Measurements from ENCODE around the gene FLACC1.

The FLACC1 gene

DNA sequence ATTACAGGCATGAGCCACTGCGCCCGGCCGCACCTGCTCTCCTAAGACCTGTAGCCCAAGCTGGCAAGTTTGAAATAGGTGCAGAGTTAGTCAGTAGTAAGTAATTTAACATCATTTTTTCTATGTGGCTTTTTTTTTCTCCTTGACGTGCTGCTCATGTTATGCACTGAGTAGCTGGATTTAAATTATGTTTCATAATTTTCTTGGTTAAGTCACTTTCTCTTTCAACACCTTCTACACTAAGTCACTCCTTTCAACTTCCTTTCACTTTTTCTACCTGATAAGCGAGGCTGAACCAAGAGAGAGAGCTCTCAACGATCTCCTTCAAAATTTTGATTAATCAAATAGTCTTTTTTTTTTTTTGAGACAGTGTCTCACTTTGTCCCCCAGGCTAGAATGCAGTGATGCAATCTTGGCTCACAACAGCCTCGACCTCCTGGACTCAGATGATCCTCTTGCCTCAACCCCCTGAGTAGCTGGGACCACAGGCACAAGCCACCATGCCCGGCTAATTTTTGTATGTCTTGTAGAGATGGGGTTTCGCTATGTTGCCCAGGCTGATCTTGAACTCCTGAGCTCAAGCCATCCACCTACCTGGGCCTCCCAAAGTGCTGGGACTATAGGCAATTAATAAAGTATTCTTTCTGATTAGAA lies 83.7 kb downstream of the FLACC1 start:
- DNase-seq (ENCODE audit: extremely low spot score), result no peak
- POLR2A ChIA-PET, result no interaction called here
- TF ChIP-seq, protein P1, sequence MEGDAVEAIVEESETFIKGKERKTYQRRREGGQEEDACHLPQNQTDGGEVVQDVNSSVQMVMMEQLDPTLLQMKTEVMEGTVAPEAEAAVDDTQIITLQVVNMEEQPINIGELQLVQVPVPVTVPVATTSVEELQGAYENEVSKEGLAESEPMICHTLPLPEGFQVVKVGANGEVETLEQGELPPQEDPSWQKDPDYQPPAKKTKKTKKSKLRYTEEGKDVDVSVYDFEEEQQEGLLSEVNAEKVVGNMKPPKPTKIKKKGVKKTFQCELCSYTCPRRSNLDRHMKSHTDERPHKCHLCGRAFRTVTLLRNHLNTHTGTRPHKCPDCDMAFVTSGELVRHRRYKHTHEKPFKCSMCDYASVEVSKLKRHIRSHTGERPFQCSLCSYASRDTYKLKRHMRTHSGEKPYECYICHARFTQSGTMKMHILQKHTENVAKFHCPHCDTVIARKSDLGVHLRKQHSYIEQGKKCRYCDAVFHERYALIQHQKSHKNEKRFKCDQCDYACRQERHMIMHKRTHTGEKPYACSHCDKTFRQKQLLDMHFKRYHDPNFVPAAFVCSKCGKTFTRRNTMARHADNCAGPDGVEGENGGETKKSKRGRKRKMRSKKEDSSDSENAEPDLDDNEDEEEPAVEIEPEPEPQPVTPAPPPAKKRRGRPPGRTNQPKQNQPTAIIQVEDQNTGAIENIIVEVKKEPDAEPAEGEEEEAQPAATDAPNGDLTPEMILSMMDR (IDR thresholded peaks at IDR 0.05; ENCODE audit: control extremely low read depth, extremely low read depth, low read depth, missing control alignments), result no peak
- CTCF ChIA-PET, result interaction anchor here (1.2 to 2.9 kb wide), 3 partner anchors 11 to 41 kb away, joined by 4 to 9 read pairs (median 4); no protein-coding TSS in a partner anchor

DNA sequence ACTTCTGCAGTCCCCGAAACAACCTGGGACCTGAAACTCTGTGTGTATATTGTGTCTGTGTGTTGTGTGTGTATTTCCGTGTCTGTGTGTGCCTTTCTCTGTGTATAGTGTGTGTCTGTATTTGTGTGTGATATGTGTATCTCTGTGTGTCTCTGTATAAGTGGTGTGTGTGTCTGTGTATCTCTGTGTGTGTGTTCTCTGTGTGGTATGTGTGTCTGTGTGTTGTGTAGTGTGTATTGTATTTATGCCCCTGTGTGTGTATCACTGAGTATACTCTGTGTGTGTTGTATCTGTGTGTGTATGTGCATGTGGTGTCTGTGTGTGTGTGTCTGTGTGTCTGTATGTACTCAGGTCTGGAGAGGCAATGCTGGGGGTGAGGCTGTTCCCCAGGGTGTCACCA lies 85.2 kb downstream of the FLACC1 start:
- CTCF ChIA-PET, result interaction anchor here (2.7 kb wide), 1 partner anchor 38 kb away, joined by 6 read pairs; no protein-coding TSS in a partner anchor
- TF ChIP-seq, protein P1 (IDR thresholded peaks at IDR 0.05; ENCODE audit: control extremely low read depth, extremely low read depth, low read depth, missing control alignments), result no peak
- POLR2A ChIA-PET, result no interaction called here
- DNase-seq (ENCODE audit: extremely low spot score), result no peak

DNA sequence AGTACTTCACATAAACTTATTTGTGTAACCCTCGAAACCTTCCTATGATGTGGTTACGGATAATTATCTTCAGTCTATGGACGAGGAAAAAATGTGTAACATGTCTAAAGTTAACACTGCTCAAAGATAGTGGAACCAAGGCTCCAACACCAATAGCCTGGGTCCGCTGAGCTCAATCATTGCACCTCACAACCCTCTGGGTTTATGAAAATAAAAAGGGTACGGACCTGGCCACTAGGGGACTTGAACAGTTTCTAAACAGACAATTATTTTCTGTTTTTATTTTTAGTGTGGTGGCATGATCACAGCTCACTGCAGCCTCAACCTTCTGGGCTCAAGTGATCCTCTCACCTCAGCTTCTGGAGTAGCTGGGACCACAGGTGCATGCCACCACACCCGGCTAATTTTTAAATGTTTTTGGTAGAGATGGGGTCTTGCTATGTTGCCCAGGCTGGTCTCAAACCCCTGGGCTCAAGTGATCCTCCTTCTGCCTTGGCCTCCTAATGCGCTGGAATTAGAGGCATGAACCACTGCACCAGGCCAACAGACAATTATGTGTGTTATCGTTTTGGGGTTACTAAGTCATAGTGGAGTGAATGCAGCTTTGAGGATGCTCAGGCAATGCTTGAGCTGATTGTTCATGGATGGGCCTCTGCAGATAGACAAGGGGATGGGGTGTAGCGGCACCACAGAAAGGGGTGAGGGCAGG lies 86.7 kb downstream of the FLACC1 start:
- POLR2A ChIA-PET, result no interaction called here
- CTCF ChIA-PET, result interaction anchor here (1.4 to 2.7 kb wide), 3 partner anchors 8 to 38 kb away, joined by 3 to 6 read pairs (median 6); no protein-coding TSS in a partner anchor
- DNase-seq (ENCODE audit: extremely low spot score), result no peak
- TF ChIP-seq, protein P1 (IDR thresholded peaks at IDR 0.05; ENCODE audit: control extremely low read depth, extremely low read depth, low read depth, missing control alignments), result no peak

DNA sequence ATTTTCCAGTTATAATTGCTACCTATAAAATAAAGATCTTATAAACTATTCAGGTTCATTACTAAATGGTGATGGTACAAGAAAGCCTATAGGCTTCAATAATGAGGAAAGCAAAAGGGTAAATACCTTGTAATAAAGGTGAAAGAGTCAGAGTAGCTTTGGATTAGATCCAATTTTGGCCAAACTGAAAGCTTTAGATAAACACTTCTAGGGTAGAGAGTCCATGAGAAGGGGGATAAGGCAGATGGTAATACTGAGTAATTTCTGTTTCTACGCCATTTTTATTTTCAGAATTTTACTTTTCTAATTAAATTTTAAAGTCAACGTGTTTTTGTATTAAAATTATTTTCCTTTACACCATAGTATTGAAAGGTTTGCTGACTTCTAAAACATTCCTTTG lies 87.4 kb downstream of the FLACC1 start:
- CTCF ChIA-PET, result interaction anchor here (1.1 to 2.7 kb wide), 4 partner anchors 9 to 38 kb away, joined by 3 to 6 read pairs (median 6); no protein-coding TSS in a partner anchor
- TF ChIP-seq, protein P1 (IDR thresholded peaks at IDR 0.05; ENCODE audit: control extremely low read depth, extremely low read depth, low read depth, missing control alignments), result no peak
- DNase-seq (ENCODE audit: extremely low spot score), result no peak
- POLR2A ChIA-PET, result no interaction called here

DNA sequence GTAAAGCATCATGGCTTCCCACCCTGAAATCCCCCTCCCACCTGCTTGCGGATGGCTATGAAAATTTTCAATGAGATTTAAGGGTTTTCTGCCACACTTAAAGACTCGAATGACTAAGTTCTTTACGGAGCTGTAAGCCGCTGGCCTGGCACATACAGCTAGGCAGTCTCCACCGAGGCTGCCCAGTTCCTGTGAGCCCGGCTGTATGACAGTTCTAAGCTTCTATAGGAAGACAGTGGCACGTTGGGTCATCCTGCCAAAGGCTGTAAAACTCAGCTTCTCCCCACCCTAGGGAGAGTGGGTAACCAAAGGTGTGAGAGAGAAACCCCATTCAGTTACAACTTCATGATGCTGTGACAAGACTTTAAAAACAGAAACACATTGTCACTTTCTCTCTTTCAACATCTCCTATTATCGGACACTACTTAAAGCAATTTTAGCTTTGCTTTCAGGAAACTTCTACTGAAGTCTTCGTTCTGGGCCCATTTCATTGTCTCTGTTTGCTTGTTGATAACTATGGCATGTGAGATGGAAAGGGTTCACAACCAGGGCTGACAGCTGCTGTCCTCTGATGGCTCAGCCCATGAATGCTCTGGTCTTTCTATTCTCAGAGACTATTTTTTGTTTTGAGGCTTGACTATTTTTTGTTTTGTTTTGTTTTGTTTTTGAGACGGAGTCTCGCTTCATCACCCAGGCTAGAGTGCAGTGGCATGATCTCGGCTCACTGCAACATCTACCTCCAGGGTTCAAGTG lies 89.7 kb downstream of the FLACC1 start:
- POLR2A ChIA-PET, result no interaction called here
- TF ChIP-seq, protein P1 (IDR thresholded peaks at IDR 0.05; ENCODE audit: control extremely low read depth, extremely low read depth, low read depth, missing control alignments), result no peak
- no peak for DNase-seq (ENCODE audit: extremely low spot score)
- CTCF ChIA-PET, result interaction anchor here (1.0 to 1.6 kb wide), 6 partner anchors 10 to 35 kb away, joined by 3 to 6 read pairs (median 4); no protein-coding TSS in a partner anchor

DNA sequence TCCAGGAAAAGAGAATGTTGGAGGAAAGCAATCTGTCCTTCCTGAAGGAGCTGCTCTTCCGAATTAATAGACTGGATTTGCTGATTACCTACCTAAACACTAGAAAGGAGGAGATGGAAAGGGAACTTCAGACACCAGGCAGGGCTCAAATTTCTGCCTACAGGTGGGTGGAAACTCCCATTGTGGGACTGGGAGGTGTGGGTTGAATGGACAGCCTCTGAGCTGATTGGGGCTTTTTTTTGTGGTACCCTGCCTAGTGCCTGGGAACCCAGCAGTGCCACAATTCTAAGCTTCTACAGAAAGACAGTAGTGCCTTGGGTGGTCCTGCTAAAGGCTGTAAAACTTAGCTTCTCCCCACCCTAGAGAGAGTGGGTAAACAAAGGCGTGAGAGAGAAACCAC lies 90.5 kb downstream of the FLACC1 start:
- TF ChIP-seq, protein P1 (IDR thresholded peaks at IDR 0.05; ENCODE audit: control extremely low read depth, extremely low read depth, low read depth, missing control alignments), result no peak
- CTCF ChIA-PET, result interaction anchor here (1.2 to 1.3 kb wide), 2 partner anchors 10 to 13 kb away, joined by 4 read pairs; no protein-coding TSS in a partner anchor
- no peak for DNase-seq (ENCODE audit: extremely low spot score)
- POLR2A ChIA-PET, result no interaction called here
